ENCODE measurements around the gene KNOP1.

DNA sequence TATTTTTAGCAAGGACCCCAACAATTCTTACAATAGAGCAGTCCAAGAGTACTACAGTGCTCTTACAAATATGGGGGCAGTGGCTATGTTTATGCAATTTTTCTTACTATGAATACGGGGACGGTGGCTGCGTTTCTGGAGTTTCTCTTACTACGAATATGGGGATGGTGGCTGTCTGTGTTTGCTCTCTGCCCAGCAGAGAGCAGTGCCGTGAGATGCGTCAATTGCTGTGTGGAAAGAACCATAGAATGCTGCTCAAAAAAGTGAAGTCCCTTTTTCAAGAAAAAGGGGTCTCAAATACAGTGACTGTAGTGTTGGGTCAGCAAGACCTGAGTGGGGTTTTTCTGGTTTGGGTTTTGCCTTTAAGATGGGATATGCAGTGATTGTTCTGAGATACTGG lies 53.9 kb downstream of the KNOP1 start:
- TF ChIP-seq, protein P1, sequence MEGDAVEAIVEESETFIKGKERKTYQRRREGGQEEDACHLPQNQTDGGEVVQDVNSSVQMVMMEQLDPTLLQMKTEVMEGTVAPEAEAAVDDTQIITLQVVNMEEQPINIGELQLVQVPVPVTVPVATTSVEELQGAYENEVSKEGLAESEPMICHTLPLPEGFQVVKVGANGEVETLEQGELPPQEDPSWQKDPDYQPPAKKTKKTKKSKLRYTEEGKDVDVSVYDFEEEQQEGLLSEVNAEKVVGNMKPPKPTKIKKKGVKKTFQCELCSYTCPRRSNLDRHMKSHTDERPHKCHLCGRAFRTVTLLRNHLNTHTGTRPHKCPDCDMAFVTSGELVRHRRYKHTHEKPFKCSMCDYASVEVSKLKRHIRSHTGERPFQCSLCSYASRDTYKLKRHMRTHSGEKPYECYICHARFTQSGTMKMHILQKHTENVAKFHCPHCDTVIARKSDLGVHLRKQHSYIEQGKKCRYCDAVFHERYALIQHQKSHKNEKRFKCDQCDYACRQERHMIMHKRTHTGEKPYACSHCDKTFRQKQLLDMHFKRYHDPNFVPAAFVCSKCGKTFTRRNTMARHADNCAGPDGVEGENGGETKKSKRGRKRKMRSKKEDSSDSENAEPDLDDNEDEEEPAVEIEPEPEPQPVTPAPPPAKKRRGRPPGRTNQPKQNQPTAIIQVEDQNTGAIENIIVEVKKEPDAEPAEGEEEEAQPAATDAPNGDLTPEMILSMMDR (conservative IDR thresholded peaks at IDR 0.05; ENCODE audit: low read depth, low read length) = no peak
- TF ChIP-seq EZH2 (IDR thresholded peaks at IDR 0.05; ENCODE audit: low read length, unreplicated experiment) = no peak

Measured in PC-3 (cell line).